ENCODE results near the gene TNNI3K. TPM values are rescaled to one million over a fixed set of nuclear protein-coding genes. Genes with fewer than 3 reads are reported as not detected.

Gene TNNI3K
- polyA plus RNA-seq, 1 donor (not counting 4 experiments of a cell fraction or from before 2014, with no cell fraction given), result 0.41 TPM

DNA sequence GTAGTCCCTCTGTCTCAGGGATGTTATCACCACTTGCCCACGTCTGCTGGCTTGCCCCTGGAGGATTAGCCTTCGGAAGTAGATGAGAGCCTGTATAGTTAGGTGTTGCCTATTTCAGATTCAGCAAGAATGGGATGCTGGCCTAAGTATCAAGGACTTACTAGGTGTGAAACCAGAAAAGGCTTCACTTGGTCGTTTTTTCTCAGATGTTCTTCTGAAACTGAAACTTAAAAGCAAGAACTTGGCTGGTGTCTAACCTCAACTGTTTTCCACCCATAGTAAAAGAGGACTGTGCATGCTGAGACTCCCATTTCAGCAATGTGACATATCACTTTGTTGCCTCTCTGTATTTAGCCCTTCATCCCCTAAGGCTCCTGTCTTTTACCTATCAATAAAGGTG, 344.2 kb downstream of the TNNI3K start:
- H3K27me3 ChIP-seq (ENCODE audit: control insufficient read depth, extremely low read depth, insufficient read depth, low read length), result no peaks in the 10 kb centered on the region
- H3K27ac ChIP-seq (ENCODE audit: control insufficient read depth, insufficient read depth, low read length), result no peak overlapping the region
- no peaks in the 10 kb centered on the region for H3K79me2 ChIP-seq (ENCODE audit: control insufficient read depth, insufficient read depth, low read length)
- H3K9me3 ChIP-seq (ENCODE audit: control insufficient read depth, low read depth, low read length), result no peaks in the 10 kb centered on the region
- H3K4me2 ChIP-seq (ENCODE audit: control insufficient read depth, extremely low read depth, insufficient read depth, low read depth, low read length), result no peak overlapping the region
- dilution Hi-C loops (cut with MboI; ENCODE audit: extremely low pct_ligation_motif_present, low sequenced_read_pairs), result no loop called here
- H3K36me3 ChIP-seq (ENCODE audit: control insufficient read depth in 2 of 2, extremely low read depth in 1 of 2, insufficient read depth in 2 of 2, low read length in 2 of 2), result no peaks in the 10 kb centered on the region
- no peaks in the 10 kb centered on the region for H4K20me1 ChIP-seq (ENCODE audit: control insufficient read depth, extremely low read depth, insufficient read depth, low read length)
- H2AFZ ChIP-seq (ENCODE audit: control insufficient read depth, low read length), result no peak overlapping the region
- no peak overlapping the region for H3K4me3 ChIP-seq (ENCODE audit: control insufficient read depth in 2 of 3, extremely low read depth in 1 of 3, insufficient read depth in 2 of 3, low read depth in 1 of 3, low read length in 3 of 3)
- DNase-seq (ENCODE audit: low read depth, low spot score) (no peak), FAIRE-seq (no peak)
- H3K9ac ChIP-seq (ENCODE audit: control insufficient read depth, extremely low read depth, insufficient read depth, low read length), result no peak overlapping the region
- H3K9me1 ChIP-seq (ENCODE audit: control insufficient read depth, extremely low read depth, insufficient read depth, low read length), result no peaks in the 10 kb centered on the region
- TF ChIP-seq, protein P1, sequence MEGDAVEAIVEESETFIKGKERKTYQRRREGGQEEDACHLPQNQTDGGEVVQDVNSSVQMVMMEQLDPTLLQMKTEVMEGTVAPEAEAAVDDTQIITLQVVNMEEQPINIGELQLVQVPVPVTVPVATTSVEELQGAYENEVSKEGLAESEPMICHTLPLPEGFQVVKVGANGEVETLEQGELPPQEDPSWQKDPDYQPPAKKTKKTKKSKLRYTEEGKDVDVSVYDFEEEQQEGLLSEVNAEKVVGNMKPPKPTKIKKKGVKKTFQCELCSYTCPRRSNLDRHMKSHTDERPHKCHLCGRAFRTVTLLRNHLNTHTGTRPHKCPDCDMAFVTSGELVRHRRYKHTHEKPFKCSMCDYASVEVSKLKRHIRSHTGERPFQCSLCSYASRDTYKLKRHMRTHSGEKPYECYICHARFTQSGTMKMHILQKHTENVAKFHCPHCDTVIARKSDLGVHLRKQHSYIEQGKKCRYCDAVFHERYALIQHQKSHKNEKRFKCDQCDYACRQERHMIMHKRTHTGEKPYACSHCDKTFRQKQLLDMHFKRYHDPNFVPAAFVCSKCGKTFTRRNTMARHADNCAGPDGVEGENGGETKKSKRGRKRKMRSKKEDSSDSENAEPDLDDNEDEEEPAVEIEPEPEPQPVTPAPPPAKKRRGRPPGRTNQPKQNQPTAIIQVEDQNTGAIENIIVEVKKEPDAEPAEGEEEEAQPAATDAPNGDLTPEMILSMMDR (optimal IDR thresholded peaks at IDR 0.05 in 1 of 3, IDR thresholded peaks at IDR 0.05 in 1 of 3, conservative IDR thresholded peaks at IDR 0.05 in 1 of 3; ENCODE audit: extremely low read depth in 1 of 3, insufficient read depth in 2 of 3, low read length in 3 of 3), result no peak
- no peak for TF ChIP-seq EZH2 (IDR thresholded peaks at IDR 0.05; ENCODE audit: low read length)
- no peaks in the 10 kb centered on the region for H3K4me1 ChIP-seq (ENCODE audit: control insufficient read depth, extremely low read depth, insufficient read depth, low read length)

DNA sequence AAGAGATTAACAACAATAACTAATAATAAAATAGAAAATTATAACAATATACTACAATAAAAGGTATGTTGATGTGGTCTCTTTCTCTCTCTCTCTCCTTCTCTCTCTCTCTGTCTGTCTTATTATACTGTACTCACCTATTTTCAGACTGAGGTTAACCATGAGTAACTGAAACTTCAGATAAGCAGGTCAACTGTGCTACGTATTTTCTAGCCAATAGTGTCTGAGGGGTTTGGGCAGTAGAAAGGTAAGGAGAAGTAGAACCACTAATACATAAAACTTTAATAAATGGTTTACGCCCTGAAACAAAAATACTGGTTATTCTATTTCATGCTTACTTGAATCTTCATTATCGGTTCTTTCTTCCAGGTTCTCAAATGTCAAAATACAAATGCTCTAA, 348.2 kb downstream of the TNNI3K start:
- no peak overlapping the region for H3K9ac ChIP-seq (ENCODE audit: control insufficient read depth, extremely low read depth, insufficient read depth, low read length)
- no peaks in the 10 kb centered on the region for H3K79me2 ChIP-seq (ENCODE audit: control insufficient read depth, insufficient read depth, low read length)
- no peaks in the 10 kb centered on the region for H3K36me3 ChIP-seq (ENCODE audit: control insufficient read depth in 2 of 2, extremely low read depth in 1 of 2, insufficient read depth in 2 of 2, low read length in 2 of 2)
- no peak overlapping the region for H3K4me2 ChIP-seq (ENCODE audit: control insufficient read depth, extremely low read depth, insufficient read depth, low read depth, low read length)
- no peak for TF ChIP-seq EZH2 (IDR thresholded peaks at IDR 0.05; ENCODE audit: low read length)
- TF ChIP-seq, protein P1 (optimal IDR thresholded peaks at IDR 0.05 in 1 of 3, IDR thresholded peaks at IDR 0.05 in 1 of 3, conservative IDR thresholded peaks at IDR 0.05 in 1 of 3; ENCODE audit: extremely low read depth in 1 of 3, insufficient read depth in 2 of 3, low read length in 3 of 3), result no peak
- H2AFZ ChIP-seq (ENCODE audit: control insufficient read depth, low read length), result no peak overlapping the region
- no peak overlapping the region for H3K27ac ChIP-seq (ENCODE audit: control insufficient read depth, insufficient read depth, low read length)
- H3K9me3 ChIP-seq (ENCODE audit: control insufficient read depth, low read depth, low read length), result no peaks in the 10 kb centered on the region
- dilution Hi-C loops (cut with MboI; ENCODE audit: extremely low pct_ligation_motif_present, low sequenced_read_pairs), result no loop called here
- no peak for DNase-seq (ENCODE audit: low read depth, low spot score)
- FAIRE-seq, result no peak
- no peaks in the 10 kb centered on the region for H4K20me1 ChIP-seq (ENCODE audit: control insufficient read depth, extremely low read depth, insufficient read depth, low read length)
- H3K9me1 ChIP-seq (ENCODE audit: control insufficient read depth, extremely low read depth, insufficient read depth, low read length), result no peaks in the 10 kb centered on the region
- H3K27me3 ChIP-seq (ENCODE audit: control insufficient read depth, extremely low read depth, insufficient read depth, low read length), result no peaks in the 10 kb centered on the region
- no peaks in the 10 kb centered on the region for H3K4me1 ChIP-seq (ENCODE audit: control insufficient read depth, extremely low read depth, insufficient read depth, low read length)
- H3K4me3 ChIP-seq (ENCODE audit: control insufficient read depth in 2 of 3, extremely low read depth in 1 of 3, insufficient read depth in 2 of 3, low read depth in 1 of 3, low read length in 3 of 3), result no peak overlapping the region
